Esophagus muscularis mucosa (tissue), 3 donors: Measurements from ENCODE around the gene DCAF4.

Source experiments
- POLR2A ChIP-seq: fragments of 450-650 bp; IDR thresholded peaks from one replicate; pipeline ENCODE4 v1.6.1; 2017; ENCODE audit warnings: antibody characterized with exemption, moderate library complexity, mild to moderate bottlenecking, low read depth
- TF ChIP-seq, protein P1 (sequence below), 3 experiments: fragments of 200-600 bp in 2 of 3; fragments of 450-650 bp in 1 of 3; sonication (generic) in 2 of 3; IDR thresholded peaks; one replicate each; pipeline ENCODE4 v1.5.1; 2017 to 2019; ENCODE audit warnings: antibody characterized with exemption in 3 of 3, mild to moderate bottlenecking in 2 of 3, moderate library complexity in 1 of 3

DNA sequence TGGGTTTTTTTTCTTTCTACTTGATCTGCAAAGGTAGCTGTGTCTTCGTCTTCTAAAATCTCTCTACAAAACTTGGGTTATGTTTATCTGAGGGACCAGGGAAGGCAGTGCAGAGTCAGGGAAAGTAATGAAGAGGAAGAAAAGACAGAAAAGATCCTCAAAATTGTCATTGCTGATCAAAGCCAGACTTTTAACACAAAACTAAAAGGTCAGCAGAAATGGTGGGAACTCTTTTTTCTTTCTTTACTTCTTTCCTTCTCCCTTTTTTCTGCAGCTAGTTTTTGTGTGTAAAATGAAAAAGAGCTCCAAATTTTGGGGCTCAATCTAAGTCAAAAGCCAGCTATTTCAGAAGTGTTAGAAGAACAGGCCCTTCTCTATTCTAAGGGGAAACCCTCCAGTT, 44.2 kb upstream of the DCAF4 start:
- no peak for TF ChIP-seq POLR2A
- TF ChIP-seq, protein P1, sequence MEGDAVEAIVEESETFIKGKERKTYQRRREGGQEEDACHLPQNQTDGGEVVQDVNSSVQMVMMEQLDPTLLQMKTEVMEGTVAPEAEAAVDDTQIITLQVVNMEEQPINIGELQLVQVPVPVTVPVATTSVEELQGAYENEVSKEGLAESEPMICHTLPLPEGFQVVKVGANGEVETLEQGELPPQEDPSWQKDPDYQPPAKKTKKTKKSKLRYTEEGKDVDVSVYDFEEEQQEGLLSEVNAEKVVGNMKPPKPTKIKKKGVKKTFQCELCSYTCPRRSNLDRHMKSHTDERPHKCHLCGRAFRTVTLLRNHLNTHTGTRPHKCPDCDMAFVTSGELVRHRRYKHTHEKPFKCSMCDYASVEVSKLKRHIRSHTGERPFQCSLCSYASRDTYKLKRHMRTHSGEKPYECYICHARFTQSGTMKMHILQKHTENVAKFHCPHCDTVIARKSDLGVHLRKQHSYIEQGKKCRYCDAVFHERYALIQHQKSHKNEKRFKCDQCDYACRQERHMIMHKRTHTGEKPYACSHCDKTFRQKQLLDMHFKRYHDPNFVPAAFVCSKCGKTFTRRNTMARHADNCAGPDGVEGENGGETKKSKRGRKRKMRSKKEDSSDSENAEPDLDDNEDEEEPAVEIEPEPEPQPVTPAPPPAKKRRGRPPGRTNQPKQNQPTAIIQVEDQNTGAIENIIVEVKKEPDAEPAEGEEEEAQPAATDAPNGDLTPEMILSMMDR (IDR thresholded peaks at IDR 0.05): no peak
